ENCODE data around the gene ADAM12.

GRCh38 chr10:126233182-126234148 lies 154.8 kb downstream of the ADAM12 start:
- TF ChIP-seq CTCF (IDR thresholded peaks at IDR 0.05) (no peak), EZH2 (IDR thresholded peaks at IDR 0.05) (no peak), EZH2phosphoT487 (IDR thresholded peaks at IDR 0.05) (no peak)
